ENCODE results near the gene RAB6C. TPM values are rescaled to one million over a fixed set of nuclear protein-coding genes. Genes with fewer than 3 reads are reported as not detected.
"Not testable (repeated sequence)": the region's sequence is repeated elsewhere in the genome, so short reads cannot be mapped to it uniquely, and the experiment has no call there.

The RAB6C gene
- total RNA-seq, 2 experiments from 2014 or later: not detected

GRCh38 chr2:129945557-129945956 is 33.9 kb upstream of the RAB6C start:
- ChIA-PET POLR2A (no interaction called here), CTCF (no interaction called here)
- ATAC-seq (ENCODE audit: poor library complexity) (no peak), DNase-seq (no peak)
- Mint-ChIP-seq H3K4me3 (no peak overlapping the region), H3K4me1 (ENCODE audit: low read depth) (no peaks in the 10 kb centered on the region), H3K27me3 (peaks cover 24% of the 10 kb centered on the region), H3K9me3 (no peaks in the 10 kb centered on the region), H3K27ac (no peak overlapping the region), H3K36me3 (ENCODE audit: low read depth) (no peaks in the 10 kb centered on the region)
- no peaks in the 10 kb centered on the region for H3K36me3 ChIP-seq (ENCODE audit: insufficient read depth, low read length)
- no peak overlapping the region for H3K27ac ChIP-seq (ENCODE audit: low read depth in 1 of 2, low read length in 2 of 2)
- H3K27me3 ChIP-seq (ENCODE audit: control insufficient read depth in 1 of 2, insufficient read depth in 2 of 2, low read length in 2 of 2): no peaks in the 10 kb centered on the region
- H3K9me3 ChIP-seq (ENCODE audit: control insufficient read depth in 1 of 2, insufficient read depth in 1 of 2, low read length in 2 of 2): no peaks in the 10 kb centered on the region
- no peaks in the 10 kb centered on the region for H3K4me1 ChIP-seq (ENCODE audit: insufficient read depth, low read length)
- no peak for TF ChIP-seq CTCF (IDR thresholded peaks at IDR 0.05)
- intact Hi-C loops (cut with DNase I, micrococcal nuclease): no loop called here
- no peak overlapping the region for H3K4me3 ChIP-seq (ENCODE audit: low read length)

GRCh38 chr2:129947712-129948111 is 31.8 kb upstream of the RAB6C start:
- POLR2A ChIA-PET, H3K27ac Mint-ChIP-seq: not testable (repeated sequence)

GRCh38 chr2:129956171-129956570 is 23.3 kb upstream of the RAB6C start:
- intact Hi-C loops (cut with DNase I, micrococcal nuclease); H3K27me3 ChIP-seq (ENCODE audit: control insufficient read depth in 1 of 2, insufficient read depth in 2 of 2, low read length in 2 of 2); ATAC-seq (ENCODE audit: poor library complexity); POLR2A ChIA-PET; H3K4me1 Mint-ChIP-seq (ENCODE audit: low read depth); H3K4me1 ChIP-seq (ENCODE audit: insufficient read depth, low read length); H3K27ac Mint-ChIP-seq; H3K9me3 ChIP-seq (ENCODE audit: control insufficient read depth in 1 of 2, insufficient read depth in 1 of 2, low read length in 2 of 2); H3K4me3 Mint-ChIP-seq; H3K4me3 ChIP-seq (ENCODE audit: low read length); H3K36me3 Mint-ChIP-seq (ENCODE audit: low read depth); CTCF ChIA-PET; H3K36me3 ChIP-seq (ENCODE audit: insufficient read depth, low read length); H3K27ac ChIP-seq (ENCODE audit: low read depth in 1 of 2, low read length in 2 of 2); H3K9me3 Mint-ChIP-seq; DNase-seq: not testable (repeated sequence)
- H3K27me3 Mint-ChIP-seq: peaks cover 14% of the 10 kb centered on the region

More at GRCh38 chr2:129947712-129948111, 31.8 kb upstream of the RAB6C start:
- DNase-seq; H3K4me3 Mint-ChIP-seq; H3K36me3 ChIP-seq (ENCODE audit: insufficient read depth, low read length); H3K9me3 ChIP-seq (ENCODE audit: control insufficient read depth in 1 of 2, insufficient read depth in 1 of 2, low read length in 2 of 2); intact Hi-C loops (cut with DNase I, micrococcal nuclease); H3K4me3 ChIP-seq (ENCODE audit: low read length); CTCF ChIA-PET; H3K9me3 Mint-ChIP-seq; H3K4me1 ChIP-seq (ENCODE audit: insufficient read depth, low read length); H3K36me3 Mint-ChIP-seq (ENCODE audit: low read depth); H3K27me3 ChIP-seq (ENCODE audit: control insufficient read depth in 1 of 2, insufficient read depth in 2 of 2, low read length in 2 of 2); ATAC-seq (ENCODE audit: poor library complexity); H3K27ac ChIP-seq (ENCODE audit: low read depth in 1 of 2, low read length in 2 of 2); H3K4me1 Mint-ChIP-seq (ENCODE audit: low read depth): not testable (repeated sequence)
- H3K27me3 Mint-ChIP-seq: peaks cover 27% of the 10 kb centered on the region

- intact Hi-C loops (cut with DNase I, micrococcal nuclease): no loop called here
- no peaks in the 10 kb centered on the region for H3K4me1 ChIP-seq (ENCODE audit: insufficient read depth, low read length)
- no peak for TF ChIP-seq CTCF (IDR thresholded peaks at IDR 0.05)
- ChIA-PET POLR2A (no interaction called here), CTCF (no interaction called here)
- H3K4me3 Mint-ChIP-seq: no peak overlapping the region
- no peak overlapping the region for H3K4me3 ChIP-seq (ENCODE audit: low read length)
- no peaks in the 10 kb centered on the region for H3K27me3 ChIP-seq (ENCODE audit: control insufficient read depth in 1 of 2, insufficient read depth in 2 of 2, low read length in 2 of 2)
- H3K27ac Mint-ChIP-seq: no peak overlapping the region
- ATAC-seq (ENCODE audit: poor library complexity) (no peak), DNase-seq (no peak)
- H3K9me3 Mint-ChIP-seq: no peaks in the 10 kb centered on the region
- no peaks in the 10 kb centered on the region for H3K4me1 Mint-ChIP-seq (ENCODE audit: low read depth)
- no peak overlapping the region for H3K27ac ChIP-seq (ENCODE audit: low read depth in 1 of 2, low read length in 2 of 2)
- no peaks in the 10 kb centered on the region for H3K36me3 ChIP-seq (ENCODE audit: insufficient read depth, low read length)
- no peaks in the 10 kb centered on the region for H3K9me3 ChIP-seq (ENCODE audit: control insufficient read depth in 1 of 2, insufficient read depth in 1 of 2, low read length in 2 of 2)
- no peaks in the 10 kb centered on the region for H3K36me3 Mint-ChIP-seq (ENCODE audit: low read depth)
- H3K27me3 Mint-ChIP-seq: peaks cover 15% of the 10 kb centered on the region
Observed at GRCh38 chr2:129957891-129958290, 21.6 kb upstream of the RAB6C start.

- H3K4me1 ChIP-seq (ENCODE audit: insufficient read depth, low read length); H3K4me3 ChIP-seq (ENCODE audit: low read length); H3K27ac ChIP-seq (ENCODE audit: low read depth in 1 of 2, low read length in 2 of 2); H3K36me3 Mint-ChIP-seq (ENCODE audit: low read depth); POLR2A ChIA-PET; CTCF ChIA-PET; H3K27ac Mint-ChIP-seq; H3K4me1 Mint-ChIP-seq (ENCODE audit: low read depth); H3K9me3 ChIP-seq (ENCODE audit: control insufficient read depth in 1 of 2, insufficient read depth in 1 of 2, low read length in 2 of 2); H3K27me3 ChIP-seq (ENCODE audit: control insufficient read depth in 1 of 2, insufficient read depth in 2 of 2, low read length in 2 of 2); H3K4me3 Mint-ChIP-seq; DNase-seq; H3K9me3 Mint-ChIP-seq; H3K36me3 ChIP-seq (ENCODE audit: insufficient read depth, low read length); intact Hi-C loops (cut with DNase I, micrococcal nuclease); ATAC-seq (ENCODE audit: poor library complexity): not testable (repeated sequence)
- H3K27me3 Mint-ChIP-seq: peaks cover 15% of the 10 kb centered on the region
Observed at GRCh38 chr2:129958736-129959135, 20.7 kb upstream of the RAB6C start.

GRCh38 chr2:129968605-129969004 is 10.9 kb upstream of the RAB6C start:
- ATAC-seq (ENCODE audit: poor library complexity); CTCF ChIA-PET; H3K4me1 Mint-ChIP-seq (ENCODE audit: low read depth); H3K9me3 Mint-ChIP-seq; H3K4me3 Mint-ChIP-seq; H3K4me3 ChIP-seq (ENCODE audit: low read length); H3K36me3 ChIP-seq (ENCODE audit: insufficient read depth, low read length); POLR2A ChIA-PET; DNase-seq; intact Hi-C loops (cut with DNase I, micrococcal nuclease); H3K36me3 Mint-ChIP-seq (ENCODE audit: low read depth); H3K27ac Mint-ChIP-seq; H3K4me1 ChIP-seq (ENCODE audit: insufficient read depth, low read length); H3K9me3 ChIP-seq (ENCODE audit: control insufficient read depth in 1 of 2, insufficient read depth in 1 of 2, low read length in 2 of 2); H3K27ac ChIP-seq (ENCODE audit: low read depth in 1 of 2, low read length in 2 of 2); H3K27me3 ChIP-seq (ENCODE audit: control insufficient read depth in 1 of 2, insufficient read depth in 2 of 2, low read length in 2 of 2): not testable (repeated sequence)
- H3K27me3 Mint-ChIP-seq: peaks cover 32% of the 10 kb centered on the region
